ENCODE measurements around the gene PARP4. TPM values are rescaled to one million over a fixed set of nuclear protein-coding genes. Genes with fewer than 3 reads are reported as not detected.
"Not testable (repeated sequence)": the region's sequence is repeated elsewhere in the genome, so short reads cannot be mapped to it uniquely, and the experiment has no call there.

Gene PARP4
- total and polyA plus RNA-seq, 2 of the 4 experiments (the other 2 are of a cell fraction): 31.7 to 50.2 TPM

DNA sequence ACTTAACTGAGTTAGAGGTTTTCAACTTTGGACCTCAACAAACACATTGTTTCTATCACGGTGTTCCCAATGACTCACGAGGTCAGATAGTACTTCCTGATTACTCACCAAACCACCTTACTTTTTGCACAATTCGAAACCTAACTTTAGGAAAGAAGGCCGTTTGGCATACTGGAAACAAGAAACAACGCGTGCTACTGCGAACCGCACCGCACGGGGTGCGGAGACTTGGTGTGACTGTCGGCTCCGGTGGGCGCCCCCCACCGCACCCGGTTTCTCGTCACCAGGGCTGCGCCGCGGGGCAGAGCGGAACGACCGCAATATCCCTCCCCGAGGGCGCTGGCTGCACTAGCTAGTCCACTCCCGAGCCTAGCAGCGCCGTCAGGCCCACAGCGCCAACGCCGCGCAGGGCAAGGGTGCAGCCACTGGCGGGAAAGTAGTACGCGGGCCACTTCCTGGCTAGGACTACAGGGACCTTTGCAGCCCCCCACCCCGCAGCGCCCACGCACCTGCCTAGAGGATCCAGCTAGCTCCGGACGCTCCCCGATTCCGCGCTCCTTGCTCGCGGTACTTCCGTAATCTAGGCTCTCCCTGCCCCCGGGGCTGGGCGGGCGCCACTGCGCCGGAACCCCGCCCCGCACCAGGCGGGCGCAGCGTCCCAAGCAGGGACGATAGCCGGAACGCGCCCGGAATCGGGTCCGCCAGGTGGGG is at the start of gene PARP4 (continued):
- TF ChIP-seq MXI1 (IDR thresholded peaks at IDR 0.05; ENCODE audit: borderline replicate concordance, low read depth, low read length) (0 out of 2 replicates have a peak, but pooled peaks have one; percentile 15), BHLHE40 (IDR thresholded peaks at IDR 0.05; ENCODE audit: low read depth, low read length) (0 out of 2 replicates have a peak, but pooled peaks have one; percentile 55), SMC3 (IDR thresholded peaks at IDR 0.05; ENCODE audit: low read depth, low read length) (no peak)

- H2BK5ac ChIP-seq (ENCODE audit: low read depth, low read length, poor library complexity, severe bottlenecking); H3K79me1 ChIP-seq (ENCODE audit: low read depth in 1 of 2, low read length in 2 of 2); H3K36me3 ChIP-seq (ENCODE audit: control insufficient read depth, insufficient read depth, low read length); H4K5ac ChIP-seq (ENCODE audit: low read depth, low read length); H3K4me3 ChIP-seq (ENCODE audit: insufficient read depth, low read depth, low read length); dilution Hi-C loops (cut with HindIII; ENCODE audit: low sequenced_read_pairs, unreplicated experiment); H4K20me1 ChIP-seq (ENCODE audit: insufficient read depth, low read length); H3K27me3 ChIP-seq (ENCODE audit: control insufficient read depth, insufficient read depth, low read length); H3K4ac ChIP-seq (ENCODE audit: low read depth, low read length); H3K56ac ChIP-seq (ENCODE audit: extremely low read depth, insufficient read depth, low read length); H3K4me1 ChIP-seq (ENCODE audit: control insufficient read depth, insufficient read depth, low read length); POLR2A ChIA-PET (ENCODE audit: unreplicated experiment); H3K9me1 ChIP-seq (ENCODE audit: insufficient read depth, low read length); ATAC-seq (ENCODE audit: low read depth); H3K4me2 ChIP-seq (ENCODE audit: low read depth, low read length); in situ Hi-C loops (cut with MboI; ENCODE audit: low sequenced_read_pairs); H4K8ac ChIP-seq (ENCODE audit: low read depth in 2 of 2, low read length in 2 of 2); DNase-seq; H2BK20ac ChIP-seq (ENCODE audit: low read depth, low read length); H2BK15ac ChIP-seq (ENCODE audit: low read depth, low read length); intact Hi-C loops (cut with micrococcal nuclease); H2AK9ac ChIP-seq (replicated peaks; ENCODE audit: low read depth, low read length, poor library complexity); H2BK120ac ChIP-seq (ENCODE audit: low read depth, low read length); H3K14ac ChIP-seq (replicated peaks; ENCODE audit: low read depth, low read length); H4K91ac ChIP-seq (ENCODE audit: insufficient read depth, low read depth, low read length); H2AFZ ChIP-seq (replicated peaks; ENCODE audit: low read length, poor library complexity); H3K23ac ChIP-seq (ENCODE audit: low read depth, low read length); H3K9ac ChIP-seq (ENCODE audit: low read depth, low read length); H3K27ac ChIP-seq (ENCODE audit: insufficient read depth, low read length); H3K9me3 ChIP-seq (ENCODE audit: control insufficient read depth, insufficient read depth, low read length); H2AK5ac ChIP-seq (ENCODE audit: low read depth, low read length); BruUV-seq (replicated peaks); CTCF ChIA-PET; H3K18ac ChIP-seq (ENCODE audit: low read depth, low read length): not testable (repeated sequence)
- WGBS, 2 experiments (ENCODE audit: extremely low coverage in 2 of 2, insufficient read length in 1 of 2): 80% methylated on average over 1 of the region's 34 CpGs; no CpG with 5 or more reads in 1 of the 2 experiments
These were observed 48.1 kb upstream of the PARP4 start for GRCh38 chr13:24560579-24561187.

DNA sequence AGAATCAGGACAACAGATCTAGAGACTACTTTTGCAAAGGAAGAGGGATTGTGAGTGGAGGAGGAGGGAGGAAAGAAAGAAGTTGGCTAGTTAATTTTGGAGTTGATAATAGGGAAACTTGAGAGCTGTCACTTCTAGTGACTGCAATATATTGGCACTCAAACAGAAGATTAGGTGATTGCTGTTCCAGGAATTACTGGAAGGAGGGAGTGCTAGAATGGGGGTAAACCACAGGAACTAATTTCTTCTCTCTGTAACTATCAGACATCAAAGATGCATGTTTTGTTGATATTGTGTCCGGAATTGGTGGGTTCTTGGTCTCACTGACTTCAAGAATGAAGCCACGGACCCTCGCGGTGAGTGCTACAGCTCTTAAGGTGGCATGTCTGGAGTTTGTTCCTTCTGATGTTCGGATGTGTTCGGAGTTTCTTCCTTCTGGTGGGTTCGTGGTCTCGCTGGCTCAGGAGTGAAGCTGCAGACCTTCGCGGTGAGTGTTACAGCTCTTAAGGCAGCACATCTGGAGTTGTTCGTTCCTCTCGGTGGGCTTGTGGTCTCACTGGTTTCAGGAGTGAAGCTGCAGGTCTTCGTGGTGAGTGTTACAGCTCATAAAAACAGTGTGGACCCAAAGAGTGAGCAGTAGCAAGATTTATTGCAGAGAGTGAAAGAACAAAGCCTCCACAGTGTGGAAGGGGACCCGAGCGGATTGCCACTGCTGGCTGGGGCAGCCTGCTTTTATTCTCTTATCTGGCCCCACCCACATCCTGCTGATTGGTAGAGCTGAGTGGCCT is 47.0 kb upstream of the PARP4 start:
- H3K36me3 ChIP-seq (ENCODE audit: control insufficient read depth, insufficient read depth, low read length); H4K20me1 ChIP-seq (ENCODE audit: insufficient read depth, low read length); H3K4me2 ChIP-seq (ENCODE audit: low read depth, low read length); H2AK9ac ChIP-seq (replicated peaks; ENCODE audit: low read depth, low read length, poor library complexity); H2AFZ ChIP-seq (replicated peaks; ENCODE audit: low read length, poor library complexity); H3K79me1 ChIP-seq (ENCODE audit: low read depth in 1 of 2, low read length in 2 of 2); in situ Hi-C loops (cut with MboI; ENCODE audit: low sequenced_read_pairs); H3K9me3 ChIP-seq (ENCODE audit: control insufficient read depth, insufficient read depth, low read length); dilution Hi-C loops (cut with HindIII; ENCODE audit: low sequenced_read_pairs, unreplicated experiment); H3K27me3 ChIP-seq (ENCODE audit: control insufficient read depth, insufficient read depth, low read length); ATAC-seq (ENCODE audit: low read depth); POLR2A ChIA-PET (ENCODE audit: unreplicated experiment); DNase-seq; H3K4me1 ChIP-seq (ENCODE audit: control insufficient read depth, insufficient read depth, low read length); H3K9me1 ChIP-seq (ENCODE audit: insufficient read depth, low read length); H3K4ac ChIP-seq (ENCODE audit: low read depth, low read length); H3K9ac ChIP-seq (ENCODE audit: low read depth, low read length); H3K4me3 ChIP-seq (ENCODE audit: insufficient read depth, low read depth, low read length); H2BK15ac ChIP-seq (ENCODE audit: low read depth, low read length); H4K8ac ChIP-seq (ENCODE audit: low read depth in 2 of 2, low read length in 2 of 2); H3K23ac ChIP-seq (ENCODE audit: low read depth, low read length); H2BK20ac ChIP-seq (ENCODE audit: low read depth, low read length); H3K14ac ChIP-seq (replicated peaks; ENCODE audit: low read depth, low read length); H3K56ac ChIP-seq (ENCODE audit: extremely low read depth, insufficient read depth, low read length); H3K27ac ChIP-seq (ENCODE audit: insufficient read depth, low read length); H3K18ac ChIP-seq (ENCODE audit: low read depth, low read length); BruUV-seq (replicated peaks); H2BK5ac ChIP-seq (ENCODE audit: low read depth, low read length, poor library complexity, severe bottlenecking); H4K5ac ChIP-seq (ENCODE audit: low read depth, low read length); intact Hi-C loops (cut with micrococcal nuclease); CTCF ChIA-PET; H4K91ac ChIP-seq (ENCODE audit: insufficient read depth, low read depth, low read length); H2BK120ac ChIP-seq (ENCODE audit: low read depth, low read length); H2AK5ac ChIP-seq (ENCODE audit: low read depth, low read length): not testable (repeated sequence)
- WGBS, 2 experiments (ENCODE audit: extremely low coverage in 2 of 2, insufficient read length in 1 of 2): no CpG with 5 or more reads among the region's 15 CpGs

Measured in IMR-90 (cell line).